Parathyroid adenoma (tissue), 2 donors: ENCODE measurements around the gene NLGN4X.

Experiments used
- H2AFZ ChIP-seq: fragments of 300-600 bp; sonication (generic); one replicate; pipeline ENCODE4 v1.7.0; 2017; ENCODE audit warnings: antibody characterized with exemption, mild to moderate bottlenecking
- H3K27ac ChIP-seq: fragments of 300-600 bp; sonication (generic); one replicate; pipeline ENCODE4 v1.7.0; 2017
- H3K27me3 ChIP-seq: fragments of 300-600 bp; sonication (generic); one replicate; pipeline ENCODE4 v1.7.0; 2017; ENCODE audit warnings: low read length; ENCODE audit not compliant: control insufficient read depth, insufficient read depth
- H3K36me3 ChIP-seq: fragments of 300-600 bp; sonication (generic); one replicate; pipeline ENCODE4 v1.7.0; 2017; ENCODE audit warnings: low read length; ENCODE audit not compliant: control insufficient read depth, insufficient read depth
- H3K4me1 ChIP-seq: fragments of 300-600 bp; sonication (generic); one replicate; pipeline ENCODE4 v1.7.0; 2017; ENCODE audit warnings: control low read depth
- H3K4me2 ChIP-seq: fragments of 300-600 bp; sonication (generic); one replicate; pipeline ENCODE4 v1.7.0; 2017; ENCODE audit warnings: low read length
- H3K4me3 ChIP-seq: fragments of 300-600 bp; sonication (generic); one replicate; pipeline ENCODE4 v1.7.0; 2017; ENCODE audit warnings: low read depth, low read length
- H3K79me2 ChIP-seq: fragments of 300-600 bp; sonication (generic); one replicate; pipeline ENCODE4 v1.7.0; 2017; ENCODE audit warnings: control low read depth
- H3K9ac ChIP-seq: fragments of 300-600 bp; sonication (generic); one replicate; pipeline ENCODE4 v1.7.0; 2017; ENCODE audit warnings: mild to moderate bottlenecking
- H3K9me3 ChIP-seq: fragments of 300-600 bp; sonication (generic); one replicate; pipeline ENCODE4 v1.7.0; 2017; ENCODE audit warnings: low read length; ENCODE audit not compliant: control insufficient read depth
- TF ChIP-seq, protein P1 (sequence below): fragments of 300-600 bp; sonication (generic); IDR thresholded peaks from one replicate; pipeline ENCODE4 v1.7.0; 2017; ENCODE audit warnings: antibody characterized with exemption, mild to moderate bottlenecking
- donor health status: primary hyperparathyroidism.

The NLGN4X gene

GRCh38 chrX:5867778-5868177 is 360.9 kb downstream of the NLGN4X start:
- H3K4me2 ChIP-seq, result no peak overlapping the region
- no peak overlapping the region for H3K9ac ChIP-seq
- no peaks in the 10 kb centered on the region for H3K4me1 ChIP-seq
- TF ChIP-seq, protein P1, sequence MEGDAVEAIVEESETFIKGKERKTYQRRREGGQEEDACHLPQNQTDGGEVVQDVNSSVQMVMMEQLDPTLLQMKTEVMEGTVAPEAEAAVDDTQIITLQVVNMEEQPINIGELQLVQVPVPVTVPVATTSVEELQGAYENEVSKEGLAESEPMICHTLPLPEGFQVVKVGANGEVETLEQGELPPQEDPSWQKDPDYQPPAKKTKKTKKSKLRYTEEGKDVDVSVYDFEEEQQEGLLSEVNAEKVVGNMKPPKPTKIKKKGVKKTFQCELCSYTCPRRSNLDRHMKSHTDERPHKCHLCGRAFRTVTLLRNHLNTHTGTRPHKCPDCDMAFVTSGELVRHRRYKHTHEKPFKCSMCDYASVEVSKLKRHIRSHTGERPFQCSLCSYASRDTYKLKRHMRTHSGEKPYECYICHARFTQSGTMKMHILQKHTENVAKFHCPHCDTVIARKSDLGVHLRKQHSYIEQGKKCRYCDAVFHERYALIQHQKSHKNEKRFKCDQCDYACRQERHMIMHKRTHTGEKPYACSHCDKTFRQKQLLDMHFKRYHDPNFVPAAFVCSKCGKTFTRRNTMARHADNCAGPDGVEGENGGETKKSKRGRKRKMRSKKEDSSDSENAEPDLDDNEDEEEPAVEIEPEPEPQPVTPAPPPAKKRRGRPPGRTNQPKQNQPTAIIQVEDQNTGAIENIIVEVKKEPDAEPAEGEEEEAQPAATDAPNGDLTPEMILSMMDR, result no peak
- H3K9me3 ChIP-seq, result no peaks in the 10 kb centered on the region
- H3K79me2 ChIP-seq, result no peaks in the 10 kb centered on the region
- H3K4me3 ChIP-seq, result no peak overlapping the region
- no peaks in the 10 kb centered on the region for H3K36me3 ChIP-seq
- H3K27me3 ChIP-seq, result no peaks in the 10 kb centered on the region
- no peak overlapping the region for H2AFZ ChIP-seq
- no peak overlapping the region for H3K27ac ChIP-seq

GRCh38 chrX:5857232-5857631 is 371.4 kb downstream of the NLGN4X start:
- no peak overlapping the region for H3K9ac ChIP-seq

DNA sequence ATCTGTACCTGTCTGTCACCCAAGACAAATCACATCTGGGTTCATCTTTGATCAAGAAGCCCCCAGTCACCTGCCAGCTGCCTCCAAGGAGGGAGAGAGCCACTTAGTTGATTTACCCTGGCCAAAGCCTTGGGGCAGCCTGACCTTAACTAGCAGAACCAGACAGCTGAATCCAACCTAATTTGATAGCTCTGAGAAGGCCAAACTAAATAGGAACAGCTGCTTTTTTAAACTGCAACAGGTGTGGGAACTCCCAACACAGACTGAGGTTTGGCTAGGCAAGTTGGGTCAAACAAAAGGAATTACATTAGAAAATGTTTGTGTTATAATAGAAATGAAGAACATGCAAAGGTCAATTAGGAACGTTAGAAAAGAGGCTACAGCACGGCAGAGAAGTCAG is 375.7 kb downstream of the NLGN4X start:
- Histone ChIP-seq H3K4me1 (no peaks in the 10 kb centered on the region), H2AFZ (no peak overlapping the region), H3K36me3 (no peaks in the 10 kb centered on the region), H3K9me3 (no peaks in the 10 kb centered on the region), H3K27me3 (no peaks in the 10 kb centered on the region), H3K27ac (no peak overlapping the region), H3K9ac (no peak overlapping the region), H3K79me2 (no peaks in the 10 kb centered on the region), H3K4me3 (no peak overlapping the region), H3K4me2 (no peak overlapping the region)
- TF ChIP-seq, protein P1, result no peak

More at GRCh38 chrX:5857232-5857631, 371.4 kb downstream of the NLGN4X start:
- TF ChIP-seq, protein P1, result no peak
- Histone ChIP-seq H2AFZ (no peak overlapping the region), H3K4me3 (no peak overlapping the region), H3K4me1 (no peaks in the 10 kb centered on the region), H3K9me3 (no peaks in the 10 kb centered on the region), H3K79me2 (no peaks in the 10 kb centered on the region), H3K27ac (no peak overlapping the region), H3K4me2 (no peak overlapping the region), H3K27me3 (no peaks in the 10 kb centered on the region), H3K36me3 (no peaks in the 10 kb centered on the region)

DNA sequence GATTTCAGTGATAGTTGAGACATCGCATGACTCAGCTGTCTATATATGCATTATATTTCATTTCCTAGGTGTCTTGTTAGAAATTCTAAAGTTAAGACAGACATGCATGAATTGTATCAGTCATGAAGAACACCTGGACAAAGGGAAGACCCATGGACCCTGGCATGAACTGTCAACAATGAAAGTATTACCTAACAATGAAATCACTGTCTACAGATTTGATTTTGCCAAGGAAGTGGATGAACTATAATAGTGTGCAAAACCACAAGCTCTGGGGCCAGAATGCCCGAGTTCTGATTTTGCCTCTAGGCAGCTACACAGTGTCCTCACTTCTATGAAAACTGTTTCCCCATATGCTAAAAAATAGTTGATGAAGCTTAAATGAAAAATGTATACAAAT is 386.1 kb downstream of the NLGN4X start:
- Histone ChIP-seq H3K36me3 (no peaks in the 10 kb centered on the region), H3K4me1 (no peaks in the 10 kb centered on the region), H2AFZ (no peak overlapping the region), H3K4me2 (no peak overlapping the region), H3K4me3 (no peak overlapping the region), H3K79me2 (no peaks in the 10 kb centered on the region), H3K27ac (no peak overlapping the region), H3K27me3 (no peaks in the 10 kb centered on the region), H3K9me3 (no peaks in the 10 kb centered on the region), H3K9ac (no peak overlapping the region)
- TF ChIP-seq, protein P1, result no peak
